SK-N-MC (cell line): ENCODE results near the gene HAO2.

Experiments used
- EZH2 ChIP-seq: fragments of 200-600 bp; sonication (generic); IDR thresholded peaks from one replicate; pipeline ENCODE4 v1.6.1; 2017; ENCODE audit warnings: antibody characterized with exemption
- POLR2AphosphoS5 ChIP-seq: IDR thresholded peaks from 2 replicates; pipeline ENCODE4 v1.6.1; 2012; ENCODE audit warnings: mild to moderate bottlenecking, low read depth, low read length, borderline replicate concordance

- no peak for TF ChIP-seq POLR2AphosphoS5
- TF ChIP-seq EZH2 = no peak
Observed at GRCh38 chr1:119320100-119320499, 48.5 kb upstream of the HAO2 start.
